ENCODE measurements around the gene ACSM4.

DNA sequence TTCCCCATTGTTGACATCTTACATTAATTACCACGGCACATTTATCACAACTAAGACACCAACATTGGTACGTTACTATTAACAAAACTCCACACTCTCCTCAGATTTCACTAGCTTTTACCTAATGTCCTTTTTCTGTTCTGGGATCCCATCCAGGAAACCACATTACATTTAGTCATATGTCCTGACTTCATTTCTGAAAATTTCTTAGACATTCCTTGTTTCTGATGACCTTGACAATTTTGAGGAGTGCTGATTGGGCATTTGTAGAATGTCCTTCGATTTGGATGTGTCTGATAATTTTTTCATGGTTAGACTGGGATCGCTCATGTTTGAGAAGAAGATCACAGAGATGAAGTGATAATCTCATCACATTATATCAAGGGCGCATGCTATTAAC lies 34.6 kb upstream of the ACSM4 start:
- TF ChIP-seq, protein P1, sequence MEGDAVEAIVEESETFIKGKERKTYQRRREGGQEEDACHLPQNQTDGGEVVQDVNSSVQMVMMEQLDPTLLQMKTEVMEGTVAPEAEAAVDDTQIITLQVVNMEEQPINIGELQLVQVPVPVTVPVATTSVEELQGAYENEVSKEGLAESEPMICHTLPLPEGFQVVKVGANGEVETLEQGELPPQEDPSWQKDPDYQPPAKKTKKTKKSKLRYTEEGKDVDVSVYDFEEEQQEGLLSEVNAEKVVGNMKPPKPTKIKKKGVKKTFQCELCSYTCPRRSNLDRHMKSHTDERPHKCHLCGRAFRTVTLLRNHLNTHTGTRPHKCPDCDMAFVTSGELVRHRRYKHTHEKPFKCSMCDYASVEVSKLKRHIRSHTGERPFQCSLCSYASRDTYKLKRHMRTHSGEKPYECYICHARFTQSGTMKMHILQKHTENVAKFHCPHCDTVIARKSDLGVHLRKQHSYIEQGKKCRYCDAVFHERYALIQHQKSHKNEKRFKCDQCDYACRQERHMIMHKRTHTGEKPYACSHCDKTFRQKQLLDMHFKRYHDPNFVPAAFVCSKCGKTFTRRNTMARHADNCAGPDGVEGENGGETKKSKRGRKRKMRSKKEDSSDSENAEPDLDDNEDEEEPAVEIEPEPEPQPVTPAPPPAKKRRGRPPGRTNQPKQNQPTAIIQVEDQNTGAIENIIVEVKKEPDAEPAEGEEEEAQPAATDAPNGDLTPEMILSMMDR (IDR thresholded peaks at IDR 0.05) = no peak
- no peak for TF ChIP-seq EZH2 (IDR thresholded peaks at IDR 0.05; ENCODE audit: borderline replicate concordance, insufficient read depth, low read depth, low read length, poor library complexity, severe bottlenecking)
